Ammon's horn (tissue), 1 donor: ENCODE measurements around the gene EGLN2.
"Not testable (repeated sequence)": the region's sequence is repeated elsewhere in the genome, so short reads cannot be mapped to it uniquely, and the experiment has no call there.

Experiments
- DNase-seq: peaks from one replicate; pipeline ENCODE4 v3.0.0-alpha.2; 2016; ENCODE audit warnings: low spot score

The EGLN2 gene

DNA sequence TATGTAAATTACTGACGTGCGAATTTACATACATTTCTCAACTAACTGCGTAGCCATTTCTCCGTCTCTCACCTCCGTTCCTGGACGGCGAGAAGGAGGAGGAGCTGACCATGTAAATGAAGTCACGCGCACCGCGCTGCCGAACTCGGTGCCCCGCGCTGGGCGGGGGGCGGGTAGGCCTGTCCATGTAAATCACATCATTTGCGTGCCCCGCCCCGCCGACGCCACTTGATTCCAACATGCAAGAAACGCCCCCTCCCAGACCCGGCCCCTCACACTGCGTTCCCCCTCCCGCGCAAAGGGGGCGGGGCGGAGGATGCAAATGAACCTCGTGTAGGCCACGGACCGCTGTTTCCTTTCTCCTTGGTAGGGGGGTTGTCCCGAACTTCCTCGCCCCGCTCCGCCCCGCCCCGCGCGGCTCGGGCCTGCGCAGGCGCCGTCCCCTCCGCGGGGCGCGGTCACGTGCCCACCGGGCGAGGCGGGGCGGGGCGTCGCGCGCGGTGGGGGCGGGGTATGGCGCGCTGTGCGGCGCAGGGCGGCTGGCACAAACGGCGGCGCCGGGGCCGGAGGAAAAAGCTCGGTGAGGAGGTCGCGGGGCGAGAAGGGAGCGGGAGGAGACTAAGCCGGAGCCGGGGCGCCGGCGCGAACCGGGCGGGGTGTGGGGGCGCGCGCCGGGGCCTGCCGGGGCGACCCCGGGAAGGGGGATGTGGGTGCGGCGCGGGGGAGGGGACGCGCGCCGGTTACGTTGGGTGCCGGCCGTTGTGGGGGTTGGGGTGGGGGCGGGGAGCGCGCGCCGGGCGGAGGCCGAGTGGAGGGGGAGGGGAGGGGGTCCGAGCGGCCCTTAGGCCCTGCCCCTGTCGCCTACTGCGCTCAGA lies at the start of gene EGLN2:
Gene EGLN2 (plus strand): TSS at position 509 of the 875 bp plus-strand sequence. CDS start 1,382 bp downstream, outside the sequence.
- DNase-seq: peak; percentile 100

DNA sequence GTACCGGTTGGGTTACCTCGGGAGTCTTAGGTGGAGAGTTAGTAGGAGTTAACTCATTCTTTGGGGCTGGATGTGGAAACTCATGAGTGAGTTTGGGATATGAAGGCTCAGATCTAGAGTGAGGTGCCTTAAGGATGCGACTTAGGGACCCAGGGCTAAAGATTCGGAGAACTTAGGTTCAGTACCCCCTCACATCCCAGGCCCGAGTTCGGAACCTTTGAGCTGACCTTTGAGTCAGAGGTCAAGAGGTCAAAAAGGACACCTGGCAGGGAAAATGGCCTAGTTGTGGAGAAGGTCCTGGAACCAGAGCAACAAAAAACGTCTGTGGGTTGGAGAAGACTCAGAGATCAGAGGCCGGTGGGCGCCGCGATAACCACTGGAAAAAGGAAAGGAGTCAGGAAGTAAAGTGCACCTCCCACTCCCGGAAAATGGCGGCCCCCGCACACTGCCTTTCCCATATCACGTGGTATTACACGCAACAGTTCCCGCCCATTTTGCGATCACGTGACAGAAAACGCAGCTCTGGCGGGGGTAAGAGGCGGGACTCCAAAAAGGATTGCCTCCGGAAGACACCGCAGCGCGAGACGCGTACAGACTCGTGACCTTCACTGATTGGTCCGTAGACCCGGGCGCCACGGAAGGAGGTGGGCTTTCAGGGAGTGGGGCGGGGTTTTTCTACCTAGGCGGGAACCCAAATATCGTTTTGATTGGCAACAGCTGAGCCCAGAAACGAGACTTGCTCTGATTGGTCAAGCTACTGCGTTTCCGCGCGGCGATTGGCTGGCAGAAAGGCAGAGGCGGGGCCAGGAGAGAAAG lies 48.7 kb upstream of the EGLN2 start, which contains the start of gene ACTMAP:
Gene ACTMAP (minus strand): TSS at position 420 of the 816 bp plus-strand sequence. CDS start 674 bp downstream, outside the sequence.
- DNase-seq: peak; percentile 100

DNA sequence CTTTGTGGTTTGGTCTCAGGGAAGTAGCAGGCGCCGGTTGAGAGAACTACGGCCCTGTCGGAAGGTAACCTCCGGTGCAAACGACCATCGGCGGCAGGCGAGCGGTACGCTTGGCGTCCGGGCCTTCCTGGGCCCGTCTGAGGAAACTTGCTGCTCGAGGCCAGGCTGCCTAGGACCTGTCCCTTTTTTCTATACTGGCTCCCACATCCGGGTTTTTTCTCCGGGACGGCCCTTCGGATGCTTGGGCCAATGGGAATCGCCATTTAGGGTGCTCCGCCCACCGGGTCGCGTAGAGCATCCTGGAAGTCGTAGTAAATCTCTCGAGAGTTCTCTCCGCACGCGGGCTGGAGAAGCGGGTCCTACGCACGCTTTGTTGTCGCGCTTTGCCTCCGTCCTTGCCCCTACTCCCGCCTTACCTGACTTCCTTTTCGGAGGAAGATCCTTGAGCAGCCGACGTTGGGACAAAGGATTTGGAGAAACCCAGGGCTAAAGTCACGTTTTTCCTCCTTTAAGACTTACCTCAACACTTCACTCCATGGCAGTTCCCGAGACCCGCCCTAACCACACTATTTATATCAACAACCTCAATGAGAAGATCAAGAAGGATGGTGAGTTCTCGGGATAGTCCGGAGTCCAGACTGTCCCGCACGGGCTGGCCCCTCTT lies 48.0 kb upstream of the EGLN2 start, which contains the start of gene SNRPA:
Gene SNRPA (plus strand): TSS at position 330 of the 664 bp plus-strand sequence. CDS start 206 bp downstream, at position 536.
- DNase-seq: peak; percentile 97

DNA sequence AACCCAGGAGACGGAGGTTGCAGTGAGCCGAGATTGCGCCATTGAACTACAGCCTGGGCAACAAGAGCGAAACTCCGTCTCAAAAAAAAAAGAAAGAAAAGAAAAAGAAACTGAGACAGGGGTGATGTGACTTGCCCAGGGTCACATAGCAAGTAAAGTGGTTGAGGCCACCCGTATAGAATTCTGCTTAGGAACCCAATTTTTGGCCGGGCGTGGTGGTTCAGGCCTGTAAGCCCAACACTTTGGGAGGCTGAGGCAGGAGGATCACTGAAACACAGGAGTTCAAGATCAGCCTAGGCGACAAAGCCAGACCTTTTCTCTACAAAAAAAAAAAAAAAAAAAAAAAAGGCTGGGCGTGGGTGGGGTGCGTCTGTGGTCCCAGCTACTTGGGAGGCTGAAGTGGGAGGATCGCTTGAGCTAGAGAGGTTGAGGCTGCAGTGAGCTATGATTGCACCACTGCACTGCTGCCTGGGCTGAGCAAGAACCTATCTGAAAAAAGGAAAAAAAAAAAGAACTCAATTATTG lies 46.7 kb upstream of the EGLN2 start:
- no peak for DNase-seq

DNA sequence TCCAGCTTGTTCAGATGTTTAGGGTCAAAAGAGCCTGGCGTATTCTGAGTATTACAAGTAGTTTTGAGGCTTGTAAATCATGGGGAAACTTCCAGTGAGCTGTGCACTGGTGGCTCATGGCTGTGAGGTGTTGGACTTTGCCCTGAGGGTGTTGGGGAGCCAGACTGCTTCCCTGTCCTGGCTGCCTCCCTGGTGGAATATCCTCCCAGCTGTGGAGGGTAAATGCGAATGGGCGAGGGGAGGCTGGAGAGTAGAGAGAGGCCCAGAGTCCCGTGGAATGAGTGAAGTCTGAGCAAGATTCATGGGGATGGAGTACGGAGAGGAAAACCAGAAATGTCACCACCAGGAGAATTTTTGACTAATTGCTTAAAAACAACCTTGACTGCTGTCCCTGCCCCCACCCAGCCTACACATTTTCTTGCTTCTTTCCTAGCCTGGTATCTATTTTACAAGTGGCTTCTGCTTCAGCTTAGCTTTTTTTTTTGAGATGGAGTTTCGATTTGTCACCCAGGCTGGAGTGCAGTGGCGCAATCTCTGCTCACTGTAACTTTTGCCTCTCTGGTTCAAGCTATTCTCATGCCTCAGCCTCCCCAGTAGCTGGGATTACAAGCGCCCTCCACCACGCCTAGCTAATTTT lies 44.3 kb upstream of the EGLN2 start:
- DNase-seq: peak; percentile 13

DNA sequence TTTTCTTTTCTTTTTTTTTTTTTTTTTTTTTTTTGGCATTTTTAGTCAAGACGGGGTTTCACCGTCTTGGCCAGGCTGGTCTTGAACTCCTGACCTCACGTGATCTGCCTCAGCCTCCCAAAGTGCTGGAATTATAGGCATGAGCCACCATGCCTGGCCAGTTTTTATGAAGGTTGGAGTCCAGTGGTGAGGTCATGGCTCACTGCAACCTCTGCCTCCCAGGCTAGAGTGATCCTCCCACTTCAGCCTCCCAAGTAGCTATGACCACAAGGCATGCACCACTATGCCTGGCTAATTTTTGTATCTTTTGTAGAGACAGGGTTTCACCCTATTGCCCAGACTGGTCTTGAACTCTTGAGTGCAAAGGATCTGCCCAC lies 43.8 kb upstream of the EGLN2 start:
- no peak for DNase-seq

DNA sequence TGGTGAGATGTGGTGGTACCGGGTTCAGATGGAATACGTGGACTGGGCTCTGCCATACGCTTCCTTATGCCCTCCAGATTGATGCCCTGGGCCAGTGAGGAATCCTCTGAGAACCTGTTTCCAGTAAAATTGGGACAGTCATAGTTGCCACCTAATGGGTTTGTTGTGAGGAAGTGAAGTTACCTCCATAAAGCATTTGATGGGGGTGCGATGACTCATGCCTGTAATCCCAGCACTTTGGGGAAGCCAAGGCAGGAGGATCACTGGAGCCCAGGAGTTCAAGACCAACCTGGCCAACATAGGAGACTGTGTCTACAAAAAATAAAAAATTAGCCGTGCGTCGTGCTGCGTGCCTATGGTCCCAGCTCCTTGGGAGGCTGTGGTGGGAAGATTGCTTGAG lies 43.2 kb upstream of the EGLN2 start:
- DNase-seq: no peak

DNA sequence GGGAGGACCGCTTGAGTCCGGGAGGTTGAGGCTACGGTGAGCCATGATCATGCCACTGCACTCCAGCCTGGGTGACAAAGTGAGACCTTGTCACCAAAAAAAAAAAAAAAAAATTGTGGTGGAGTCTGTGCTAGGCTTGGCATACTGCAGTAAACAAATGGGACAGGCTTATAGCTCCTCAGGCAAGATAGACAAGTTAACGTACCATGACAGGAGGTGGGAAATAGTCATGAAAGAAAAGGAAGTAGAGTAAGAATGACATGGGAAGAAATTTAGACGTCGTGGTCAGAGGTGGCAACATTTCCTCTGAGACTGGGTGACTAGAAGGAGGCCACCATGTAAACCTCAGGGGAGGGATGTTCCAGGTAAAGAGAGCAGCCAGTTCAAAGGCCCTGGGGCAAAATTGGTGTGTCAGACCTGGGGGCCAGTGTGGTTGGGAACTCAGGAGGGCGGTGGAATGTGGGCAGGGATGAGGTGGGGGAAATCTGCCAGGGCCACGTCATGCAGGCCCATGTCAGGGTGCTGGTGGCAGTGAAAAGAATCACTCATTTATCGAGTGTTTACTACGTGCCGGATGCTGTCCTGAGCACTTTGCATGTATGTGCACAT lies 42.4 kb upstream of the EGLN2 start:
- DNase-seq: no peak

DNA sequence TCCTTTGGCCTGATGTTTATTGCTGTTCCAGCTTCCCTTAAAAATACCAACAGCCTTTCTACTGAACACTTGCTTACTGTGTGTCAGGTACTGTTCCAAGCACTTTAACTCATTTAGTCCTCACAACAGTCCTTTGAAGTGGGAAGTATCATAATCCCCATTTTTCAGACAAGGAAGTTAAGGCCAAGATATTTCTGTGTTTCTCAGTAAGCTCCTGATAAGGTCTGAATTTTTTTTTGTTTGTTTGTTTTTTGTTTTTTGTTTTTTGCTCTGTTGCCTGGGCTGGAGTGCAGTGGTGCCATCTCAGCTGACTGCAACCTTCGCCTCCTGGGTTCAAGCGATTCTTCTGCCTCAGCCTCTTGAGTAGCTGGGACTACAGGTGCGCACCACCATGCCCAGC lies 40.5 kb upstream of the EGLN2 start:
- DNase-seq: no peak

DNA sequence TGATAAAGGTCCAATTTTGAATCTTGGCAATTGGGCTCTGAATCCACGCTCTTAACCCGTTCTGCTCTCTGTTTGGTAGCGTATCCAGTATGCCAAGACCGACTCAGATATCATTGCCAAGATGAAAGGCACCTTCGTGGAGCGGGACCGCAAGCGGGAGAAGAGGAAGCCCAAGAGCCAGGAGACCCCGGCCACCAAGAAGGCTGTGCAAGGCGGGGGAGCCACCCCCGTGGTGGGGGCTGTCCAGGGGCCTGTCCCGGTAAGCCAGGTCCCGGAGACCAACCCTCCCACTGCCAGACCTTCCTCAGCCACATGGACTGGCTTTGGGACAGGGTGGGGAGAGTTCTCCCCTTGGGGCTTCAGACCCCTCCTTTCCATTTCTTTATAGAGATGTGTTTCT lies 39.6 kb upstream of the EGLN2 start:
- DNase-seq: no peak

DNA sequence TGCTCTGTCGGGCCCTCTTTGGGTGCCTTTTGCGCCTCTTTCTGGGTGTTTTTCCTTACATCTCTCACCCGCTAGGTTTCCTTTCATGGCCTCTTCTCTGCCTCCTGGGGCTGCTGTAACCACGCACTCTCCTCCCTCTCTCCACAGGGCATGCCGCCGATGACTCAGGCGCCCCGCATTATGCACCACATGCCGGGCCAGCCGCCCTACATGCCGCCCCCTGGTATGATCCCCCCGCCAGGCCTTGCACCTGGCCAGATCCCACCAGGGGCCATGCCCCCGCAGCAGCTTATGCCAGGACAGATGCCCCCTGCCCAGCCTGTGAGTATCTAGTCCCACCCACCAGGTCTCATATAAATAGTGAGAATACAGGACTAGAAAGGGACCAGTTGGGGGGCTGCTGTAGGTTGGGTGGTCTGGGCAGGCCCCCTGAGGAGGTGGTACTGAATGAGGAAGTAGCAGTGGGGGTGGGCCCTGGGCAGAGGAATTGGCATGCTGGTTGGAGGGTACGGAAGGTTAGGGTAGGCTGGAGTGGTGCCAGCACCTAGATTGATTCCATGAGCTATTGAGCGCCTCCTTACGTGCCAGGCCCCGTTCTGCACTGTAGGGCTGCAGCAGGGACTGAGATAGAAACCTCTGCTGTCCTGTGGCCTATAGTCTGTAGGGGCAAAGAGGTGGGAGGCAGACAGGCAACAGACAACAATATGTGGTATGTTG lies 36.1 kb upstream of the EGLN2 start:
- DNase-seq: no peak

DNA sequence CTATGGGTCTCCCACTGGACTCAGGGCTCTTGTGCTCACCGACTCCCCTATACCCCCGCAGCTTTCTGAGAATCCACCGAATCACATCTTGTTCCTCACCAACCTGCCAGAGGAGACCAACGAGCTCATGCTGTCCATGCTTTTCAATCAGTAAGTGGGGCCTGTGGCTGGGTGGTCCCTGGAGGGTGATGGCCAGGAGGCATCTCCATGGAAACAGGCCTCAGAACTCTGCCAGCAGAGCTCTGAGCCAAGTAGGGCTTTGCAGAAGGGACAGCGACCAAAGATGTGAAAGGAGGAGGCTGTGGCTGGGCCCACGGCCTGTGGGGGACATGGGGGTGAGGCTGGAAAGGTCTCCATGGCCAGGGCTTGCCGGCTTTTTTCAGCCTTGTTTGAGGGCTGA lies 35.5 kb upstream of the EGLN2 start:
- DNase-seq: no peak

DNA sequence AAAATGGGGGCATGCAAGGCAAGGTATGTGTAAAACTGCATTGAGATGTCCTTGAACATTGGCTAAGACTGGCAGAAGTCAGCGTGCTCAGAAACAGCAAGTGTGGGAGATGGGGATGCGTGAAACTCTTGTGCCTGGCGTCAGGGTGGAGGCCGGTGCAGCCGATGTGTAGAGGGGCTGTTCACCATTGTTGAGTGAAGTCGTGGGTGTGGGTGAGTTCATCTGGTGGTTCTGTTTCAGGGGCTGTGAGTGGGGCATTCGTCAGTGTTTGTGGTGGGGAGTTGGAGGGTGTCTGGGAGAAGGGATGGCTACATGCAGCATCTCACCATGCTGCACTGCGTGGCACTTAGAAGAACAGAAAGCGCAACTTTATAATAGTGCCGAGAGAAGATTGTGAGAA lies 35.0 kb upstream of the EGLN2 start:
- DNase-seq: no peak

DNA sequence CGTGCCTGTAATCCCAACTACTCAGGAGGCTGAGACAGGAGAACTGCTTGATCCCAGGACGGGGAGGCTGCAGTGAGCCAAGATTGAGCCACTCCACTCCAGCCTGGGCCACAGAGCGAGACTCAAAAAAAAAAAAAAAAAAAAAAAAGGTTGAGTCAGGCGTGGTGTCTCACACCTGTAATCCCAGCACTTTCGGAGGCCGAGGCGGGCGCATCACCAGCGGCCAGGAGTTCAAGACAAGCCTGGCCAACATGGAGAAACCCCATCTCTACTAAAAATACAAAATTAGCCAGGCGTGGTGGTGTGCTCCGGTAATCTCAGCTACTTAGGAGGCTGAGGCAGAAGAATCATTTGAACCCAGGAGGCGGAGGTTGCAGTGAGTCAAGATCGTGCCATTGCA lies 32.6 kb upstream of the EGLN2 start:
- not testable (repeated sequence) for DNase-seq

DNA sequence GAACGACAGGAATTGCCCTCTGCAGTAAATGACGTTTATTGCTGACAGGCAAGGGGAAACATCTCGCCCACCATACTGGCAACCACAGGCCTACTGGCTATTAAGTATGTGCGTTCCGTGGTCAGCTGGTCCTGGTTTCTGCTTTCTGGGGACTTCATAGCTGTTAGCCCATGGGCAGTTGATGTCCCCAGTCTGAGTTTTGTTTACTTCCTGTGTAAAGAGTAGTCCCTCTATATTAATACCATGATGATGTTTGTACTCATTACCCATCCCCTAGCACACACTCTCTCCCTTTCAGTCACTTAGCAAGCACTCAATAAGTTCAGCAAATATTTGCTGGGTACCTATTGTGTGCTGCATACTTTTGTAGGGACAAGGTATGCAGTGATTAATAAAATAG lies 30.1 kb upstream of the EGLN2 start:
- DNase-seq: no peak

DNA sequence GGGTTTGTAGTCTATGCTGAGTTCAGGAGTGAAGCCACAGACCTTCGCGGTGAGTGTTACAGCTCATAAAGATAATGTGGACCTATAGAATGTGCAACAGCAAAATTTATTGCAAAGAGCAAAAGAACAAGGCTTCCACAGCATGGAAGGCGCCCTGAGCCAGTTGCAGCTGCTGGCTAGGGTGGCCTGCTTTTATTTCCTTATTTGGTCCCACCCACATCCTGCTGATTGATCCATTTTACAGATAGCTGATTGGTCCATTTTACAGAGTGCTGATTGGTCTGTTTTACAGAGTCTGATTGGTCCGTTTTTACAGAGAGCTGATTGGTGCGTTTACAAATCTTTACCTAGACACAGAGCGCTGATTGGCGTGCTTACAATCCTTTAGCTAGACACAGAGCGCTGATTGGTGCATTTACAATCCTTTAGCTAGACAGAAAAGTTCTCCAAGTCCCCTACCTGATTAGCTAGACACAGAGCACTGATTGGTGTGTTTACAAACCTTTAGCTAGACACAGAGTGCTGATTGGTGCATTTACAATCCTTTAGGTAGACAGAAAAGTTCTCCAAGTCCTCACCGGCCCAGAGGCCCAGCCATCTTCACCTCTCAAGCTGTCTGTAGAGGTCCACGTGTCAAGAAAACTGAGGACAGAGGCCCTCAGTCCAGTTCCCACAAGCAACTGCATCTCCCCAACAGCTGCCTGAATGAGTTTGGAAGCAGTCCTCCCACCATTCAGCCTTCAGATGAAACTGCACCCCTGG lies 27.7 kb upstream of the EGLN2 start:
- not testable (repeated sequence) for DNase-seq

DNA sequence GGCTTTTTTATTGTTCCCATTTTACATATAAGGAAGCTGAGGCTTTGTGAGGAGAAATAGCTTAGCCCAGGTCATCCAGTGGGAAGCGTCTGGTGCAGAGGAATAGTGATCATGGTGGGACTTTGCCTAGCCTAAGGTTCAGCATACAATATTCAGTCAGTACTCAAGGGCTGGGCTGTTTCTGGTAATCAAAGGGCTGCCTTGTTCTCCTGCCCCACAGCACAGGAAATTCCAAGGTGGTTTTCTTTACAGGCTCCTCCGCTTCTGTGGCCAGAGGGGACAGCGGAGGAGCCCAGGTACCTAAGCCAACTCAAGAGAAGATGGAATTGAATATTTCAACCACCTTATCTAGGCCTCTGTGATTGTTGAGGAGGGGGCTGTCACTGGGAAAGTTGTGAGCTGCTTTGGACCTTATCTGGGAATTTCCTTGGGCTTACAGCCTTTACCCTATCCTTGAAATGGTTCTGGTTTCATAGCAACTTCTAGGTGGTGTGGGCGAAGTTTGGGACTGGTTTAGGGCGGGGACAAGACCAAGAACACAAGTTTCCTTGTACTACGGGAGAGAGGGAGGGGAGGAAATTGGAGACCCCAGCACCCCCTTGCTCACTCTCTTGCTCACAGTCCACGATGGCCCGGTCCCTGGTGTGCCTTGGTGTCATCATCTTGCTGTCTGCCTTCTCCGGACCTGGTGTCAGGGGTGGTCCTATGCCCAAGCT lies 23.9 kb upstream of the EGLN2 start, which contains the start of gene MIA:
Gene MIA (plus strand): TSS at position 606 of the 716 bp plus-strand sequence. CDS start 22 bp downstream, at position 628.
- no peak for DNase-seq

DNA sequence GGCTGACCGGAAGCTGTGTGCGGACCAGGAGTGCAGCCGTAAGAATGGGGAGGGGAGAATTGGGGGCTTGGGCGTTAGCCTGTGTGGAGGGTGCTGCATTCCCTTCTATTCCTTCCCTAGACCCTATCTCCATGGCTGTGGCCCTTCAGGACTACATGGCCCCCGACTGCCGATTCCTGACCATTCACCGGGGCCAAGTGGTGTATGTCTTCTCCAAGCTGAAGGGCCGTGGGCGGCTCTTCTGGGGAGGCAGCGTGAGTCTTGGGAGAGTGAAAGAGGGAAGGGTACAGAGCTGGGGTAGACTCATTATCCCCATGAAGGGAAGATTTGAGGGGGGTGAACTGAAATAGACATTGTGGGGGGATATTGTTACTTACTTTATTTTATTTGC lies 23.4 kb upstream of the EGLN2 start:
- no peak for DNase-seq

DNA sequence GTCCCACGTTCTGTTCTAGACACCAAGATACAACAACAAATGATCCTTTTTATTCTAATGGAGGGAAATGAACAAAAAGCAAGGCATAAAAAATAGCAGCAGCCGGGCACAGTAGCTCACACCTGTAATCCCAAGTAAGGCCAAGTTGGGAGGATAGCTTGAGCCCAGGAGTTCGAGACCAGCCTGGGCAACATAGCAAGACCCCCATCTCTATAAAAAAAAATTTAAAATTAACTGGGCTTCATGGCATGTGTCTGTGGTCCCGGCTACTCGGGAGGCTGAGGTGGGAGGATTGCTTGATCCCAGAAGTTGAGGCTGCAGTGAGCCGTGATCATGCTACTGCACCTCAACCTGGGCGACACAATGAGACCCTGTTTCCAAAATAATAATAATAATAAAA lies 22.6 kb upstream of the EGLN2 start:
- DNase-seq: no peak
